ENCODE measurements around the gene THAP3.
A peak's percentile ranks its signal among the peaks of the same experiment; 100 is the strongest.
"Not testable (repeated sequence)": the region's sequence is repeated elsewhere in the genome, so short reads cannot be mapped to it uniquely, and the experiment has no call there.

The THAP3 gene

GRCh38 chr1:6635910-6636760 lies 11.5 kb downstream of the THAP3 start:
- no peak for DNase-seq

- DNase-seq, result not testable (repeated sequence)
Observed at GRCh38 chr1:6636778-6637177, 12.1 kb downstream of the THAP3 start.

- no peak for DNase-seq
Observed at GRCh38 chr1:6637770-6638169, 13.1 kb downstream of the THAP3 start.

GRCh38 chr1:6638226-6638625 lies 13.6 kb downstream of the THAP3 start:
- DNase-seq, result no peak

- not testable (repeated sequence) for DNase-seq
Observed at GRCh38 chr1:6640867-6641266, 16.2 kb downstream of the THAP3 start.

- no peak for DNase-seq
Observed at GRCh38 chr1:6645018-6645417, 20.4 kb downstream of the THAP3 start.

- DNase-seq, result peak; percentile 11
Observed at GRCh38 chr1:6646499-6647148, 22.0 kb downstream of the THAP3 start.

- no peak for DNase-seq
Observed at GRCh38 chr1:6648556-6648955, 23.9 kb downstream of the THAP3 start.

- no peak for DNase-seq
Observed at GRCh38 chr1:6651909-6652308, 27.2 kb downstream of the THAP3 start.

- DNase-seq, result no peak
Observed at GRCh38 chr1:6652986-6653385, 28.3 kb downstream of the THAP3 start.

GRCh38 chr1:6653436-6654290 lies 29.0 kb downstream of the THAP3 start:
- no peak for DNase-seq

GRCh38 chr1:6657138-6657537 lies 32.5 kb downstream of the THAP3 start:
- DNase-seq, result no peak

GRCh38 chr1:6658359-6659060 lies 33.8 kb downstream of the THAP3 start:
- DNase-seq, result no peak

- DNase-seq, result no peak
Observed at GRCh38 chr1:6660415-6661049, 35.9 kb downstream of the THAP3 start.

- DNase-seq, result not testable (repeated sequence)
Observed at GRCh38 chr1:6662468-6662867, 37.8 kb downstream of the THAP3 start.

GRCh38 chr1:6666696-6667095 lies 42.0 kb downstream of the THAP3 start:
- DNase-seq, result no peak

- no peak for DNase-seq
Observed at GRCh38 chr1:6667139-6667538, 42.5 kb downstream of the THAP3 start.

- DNase-seq, result no peak
Observed at GRCh38 chr1:6668503-6668902, 43.8 kb downstream of the THAP3 start.

- DNase-seq, result no peak
Observed at GRCh38 chr1:6672558-6672957, 47.9 kb downstream of the THAP3 start.

GRCh38 chr1:6673816-6674398 lies 49.2 kb downstream of the THAP3 start:
- no peak for DNase-seq

GRCh38 chr1:6674771-6675170 lies 50.1 kb downstream of the THAP3 start:
- DNase-seq, result no peak

GRCh38 chr1:6675941-6676340 lies 51.3 kb downstream of the THAP3 start:
- no peak for DNase-seq

All from activated gamma-delta T cell treated with Interleukin-2 at 50 U/mL for 16 hours (primary cell).